Daoy (cell line): ENCODE results near the gene WASF3. TPM values are rescaled to one million over a fixed set of nuclear protein-coding genes. Genes with fewer than 3 reads are reported as not detected.
"Not testable (repeated sequence)": the region's sequence is repeated elsewhere in the genome, so short reads cannot be mapped to it uniquely, and the experiment has no call there.

Experiments used
- DNase-seq: peaks from one replicate; pipeline ENCODE4 v3.0.0-alpha.2; 2015; ENCODE audit warnings: low read depth
- total RNA-seq: library from RNA; depleted of rRNA; stranded (reverse); fragments of >200 nt; shearing (Covaris generic); gene quantifications from 2 replicates; pipeline ENCODE4 v1.2.3, GENCODE V29; 2014; rRNA removed

Gene WASF3
- total RNA-seq, 1 experiment from 2014 or later = 5.6 TPM

- no peak for DNase-seq
These were observed 159.5 kb downstream of the WASF3 start for GRCh38 chr13:26716984-26717383.

DNA sequence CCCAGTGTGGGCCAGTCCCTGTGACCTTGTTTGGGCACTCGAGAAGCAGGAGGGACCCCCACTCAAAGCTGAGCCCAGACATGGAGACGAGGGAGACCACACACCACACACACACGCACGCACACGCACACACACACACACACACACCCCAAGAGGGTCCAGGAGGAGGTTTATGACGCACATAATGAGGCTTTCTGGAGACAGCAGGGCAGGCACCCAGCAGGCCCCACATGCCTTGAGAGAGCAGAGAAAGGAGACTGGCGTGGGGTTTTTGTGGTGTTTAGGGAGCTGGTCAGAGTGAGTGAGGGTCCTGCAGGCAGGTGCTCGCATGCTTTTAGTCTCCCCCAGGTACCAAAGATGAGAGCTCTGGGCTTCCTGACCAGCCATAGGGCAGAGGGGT is 160.7 kb downstream of the WASF3 start:
- no peak for DNase-seq

DNA sequence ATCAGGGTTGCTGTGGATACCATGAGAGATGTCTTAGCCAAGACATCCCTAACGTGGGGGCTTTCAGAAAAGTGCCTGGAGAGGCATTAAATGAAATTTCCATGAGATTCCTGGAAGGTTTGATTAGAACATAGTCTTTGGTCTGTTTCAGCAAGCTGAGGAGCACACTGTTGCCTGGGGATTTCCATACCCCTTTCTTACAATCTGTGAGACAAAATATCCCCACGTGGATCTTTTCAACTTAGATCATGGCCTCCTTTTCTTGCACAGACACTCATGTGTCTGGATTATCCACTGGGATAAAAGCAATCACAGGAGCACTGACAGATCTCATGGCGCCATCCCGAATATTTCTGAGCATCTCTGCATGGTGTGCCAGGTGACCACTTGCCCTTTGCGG is 161.4 kb downstream of the WASF3 start:
- no peak for DNase-seq

DNA sequence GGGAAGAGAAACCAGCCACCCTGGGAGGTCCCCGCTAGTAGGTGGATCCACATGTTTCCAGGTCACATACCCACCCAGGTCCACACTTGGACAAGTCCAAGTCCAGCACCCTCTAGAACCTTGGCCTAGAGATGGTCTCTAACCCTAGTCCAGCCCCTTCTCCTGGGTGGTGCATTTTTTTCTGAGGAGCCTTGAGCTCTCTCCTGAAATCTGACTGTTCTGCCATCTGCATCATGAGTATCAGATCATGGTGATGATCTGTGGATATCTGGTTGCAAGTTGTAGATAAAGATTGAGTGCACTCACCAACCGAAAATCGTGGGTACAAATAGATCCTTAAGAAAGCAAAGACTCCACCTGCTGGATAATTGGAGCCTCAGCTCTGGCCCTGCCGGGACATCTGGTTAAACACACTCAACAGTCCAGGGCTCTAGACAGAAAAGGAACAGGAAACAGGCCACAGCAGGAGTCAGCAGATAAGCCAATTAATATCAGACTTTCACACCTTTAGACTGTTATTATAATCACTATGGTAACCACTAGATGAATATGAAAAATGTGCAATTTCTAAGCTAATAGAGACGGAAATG is 162.0 kb downstream of the WASF3 start:
- no peak for DNase-seq

GRCh38 chr13:26721251-26722121 is 164.0 kb downstream of the WASF3 start:
- peak; percentile 58 for DNase-seq

- no peak for DNase-seq
These were observed 164.8 kb downstream of the WASF3 start for GRCh38 chr13:26722321-26722720.

- DNase-seq = not testable (repeated sequence)
These were observed 166.1 kb downstream of the WASF3 start for GRCh38 chr13:26723620-26724019.

- DNase-seq = no peak
These were observed 169.2 kb downstream of the WASF3 start for GRCh38 chr13:26726684-26727083.

- DNase-seq = no peak
These were observed 169.6 kb downstream of the WASF3 start for GRCh38 chr13:26727122-26727521.

GRCh38 chr13:26727633-26728032 is 170.2 kb downstream of the WASF3 start:
- no peak for DNase-seq

- DNase-seq = no peak
These were observed 178.2 kb downstream of the WASF3 start for GRCh38 chr13:26735677-26736076.

Other genes starting within 250 kb of the WASF3 start
- gene GPR12, start 203.1 kb downstream of the WASF3 start, total RNA-seq = not detected in 2 replicates